SIG-M5 (cell line): Measurements from ENCODE around the gene ZMYND12.

Experiments
- DNase-seq: peaks from one replicate; lab custom pipeline; 2025; lab: John Stamatoyannopoulos, UW

ZMYND12 gene

GRCh38 chr1:42392255-42392654 is 63.6 kb downstream of the ZMYND12 start:
- no peak for DNase-seq

DNA sequence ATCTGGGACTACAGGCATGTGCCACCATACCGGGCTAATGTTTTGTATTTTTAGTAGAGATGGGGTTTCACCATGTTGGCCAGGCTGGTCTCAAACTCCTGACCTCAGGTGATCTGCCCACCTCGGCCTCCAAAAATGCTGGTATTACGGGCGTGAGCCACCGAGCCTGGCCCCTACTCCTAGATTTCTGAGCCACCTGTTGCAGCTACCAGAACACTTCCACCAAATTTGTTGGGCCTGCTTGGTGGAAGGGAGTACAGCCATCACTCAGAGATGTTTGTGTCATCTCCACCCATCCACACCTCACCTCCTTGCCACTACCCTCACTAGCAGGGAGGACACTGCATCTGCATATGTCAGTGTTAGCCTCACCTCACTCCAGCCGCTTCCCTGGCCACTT is 69.8 kb downstream of the ZMYND12 start:
- DNase-seq, result no peak

DNA sequence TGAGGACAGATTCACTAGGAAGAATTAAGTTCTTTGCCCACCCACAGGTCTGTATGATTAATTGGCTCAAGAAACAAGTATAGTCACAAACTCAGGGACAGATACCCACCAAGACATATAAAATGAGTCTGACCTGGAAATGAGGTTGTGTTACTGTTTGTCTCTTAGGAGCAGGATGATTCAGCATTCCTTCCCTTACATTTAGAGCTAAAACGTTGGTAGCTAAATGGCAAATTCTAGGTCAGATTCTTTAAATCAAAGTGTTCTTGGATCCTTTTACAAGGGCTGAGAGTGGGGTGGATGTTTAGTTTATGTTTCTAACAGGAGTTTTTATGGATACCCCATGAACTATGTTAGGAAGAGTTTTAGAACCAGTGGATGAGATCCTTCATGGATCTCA is 70.5 kb downstream of the ZMYND12 start:
- no peak for DNase-seq

DNA sequence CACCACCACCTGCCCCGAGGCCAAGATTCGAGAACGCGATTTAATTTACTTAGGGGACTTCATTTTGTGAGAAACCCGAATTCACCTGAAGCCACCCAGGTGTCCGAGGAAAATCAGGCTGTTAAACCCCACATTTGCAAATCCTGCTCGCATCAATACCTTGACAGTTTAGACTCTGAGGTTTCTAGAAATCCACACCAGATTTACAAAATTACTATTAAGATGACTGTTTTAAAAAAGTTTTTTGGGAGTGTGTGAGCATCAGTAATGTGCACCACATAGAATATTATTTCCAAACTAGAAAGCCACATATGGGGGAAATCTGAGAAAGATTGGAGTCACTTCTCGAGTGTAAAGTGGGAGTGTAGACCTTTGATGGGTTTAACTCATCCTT is 74.5 kb downstream of the ZMYND12 start:
- DNase-seq, result no peak

DNA sequence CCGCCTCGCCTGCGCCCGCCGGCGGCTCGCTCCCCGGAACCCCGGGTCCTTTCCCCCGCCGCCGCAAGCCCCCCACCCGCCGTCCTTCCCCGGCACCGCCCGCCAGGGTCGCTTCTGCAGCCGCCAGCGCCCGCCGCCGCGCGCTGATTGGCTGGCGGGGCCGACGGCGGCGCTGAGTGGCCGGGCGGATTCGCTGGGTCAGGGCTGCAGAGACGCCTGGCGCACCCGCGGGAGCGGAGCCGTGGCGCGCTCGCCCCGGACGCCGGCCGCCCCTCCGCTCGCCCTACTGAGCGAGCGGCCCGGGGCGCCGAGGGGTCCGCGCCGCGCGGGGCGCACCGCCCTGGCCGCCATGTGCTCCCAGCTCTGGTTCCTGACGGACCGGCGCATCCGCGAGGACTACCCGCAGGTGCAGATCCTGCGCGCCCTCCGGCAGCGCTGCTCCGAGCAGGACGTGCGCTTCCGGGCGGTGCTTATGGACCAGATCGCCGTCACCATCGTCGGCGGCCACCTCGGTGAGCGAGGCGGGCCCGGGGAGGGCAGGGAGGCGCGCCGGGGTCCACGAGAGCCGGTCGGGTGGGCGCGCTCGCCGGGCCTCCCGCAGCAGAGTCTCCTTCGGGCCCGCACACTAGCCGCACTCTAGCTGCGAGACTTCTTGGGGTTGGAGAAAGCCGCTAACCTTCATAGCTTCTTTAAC is 75.1 kb downstream of the ZMYND12 start, which contains the start of gene RIMKLA:
Gene RIMKLA, plus strand, starts transcription at position 207 of the 694 bp plus-strand sequence. Its CDS starts 143 bp downstream, at position 350.
- no peak for DNase-seq
